SK-N-SH (cell line): ENCODE measurements around the gene HSF4.

Source experiments
- CTCF ChIP-seq: fragments of 200-600 bp; sonication (generic); IDR thresholded peaks from 2 replicates; pipeline ENCODE4 v1.6.1; 2017; ENCODE audit warnings: antibody characterized with exemption, mild to moderate bottlenecking, moderate library complexity
- MAX ChIP-seq: IDR thresholded peaks from 2 replicates; pipeline ENCODE4 v1.4.0; 2012; ENCODE audit warnings: low read depth

GRCh38 chr16:67145746-67146145 lies 18.8 kb upstream of the HSF4 start:
- TF ChIP-seq MAX (no peak), CTCF (no peak)
